DMS79 treated with DMSO at 0.1 percent for 48 hours (cell line): ENCODE measurements around the gene RAB3C.

Source experiments
- DNase-seq: peaks from one replicate; lab custom pipeline; 2025; lab: John Stamatoyannopoulos, UW

The RAB3C gene

GRCh38 chr5:58736214-58736613 is 153.3 kb downstream of the RAB3C start:
- no peak for DNase-seq

- no peak for DNase-seq
These were observed 154.8 kb downstream of the RAB3C start for GRCh38 chr5:58737671-58738070.

- no peak for DNase-seq
These were observed 155.5 kb downstream of the RAB3C start for GRCh38 chr5:58738336-58738735.

- no peak for DNase-seq
These were observed 156.2 kb downstream of the RAB3C start for GRCh38 chr5:58739051-58739450.

GRCh38 chr5:58740956-58741355 is 158.1 kb downstream of the RAB3C start:
- no peak for DNase-seq

- no peak for DNase-seq
These were observed 162.5 kb downstream of the RAB3C start for GRCh38 chr5:58745350-58745749.

GRCh38 chr5:58746321-58746720 is 163.4 kb downstream of the RAB3C start:
- no peak for DNase-seq

- DNase-seq, result no peak
These were observed 167.2 kb downstream of the RAB3C start for GRCh38 chr5:58750036-58750435.

GRCh38 chr5:58751222-58751837 is 168.5 kb downstream of the RAB3C start:
- DNase-seq, result no peak

- no peak for DNase-seq
These were observed 169.2 kb downstream of the RAB3C start for GRCh38 chr5:58752104-58752503.

- no peak for DNase-seq
These were observed 170.6 kb downstream of the RAB3C start for GRCh38 chr5:58753446-58753845.

- DNase-seq, result no peak
These were observed 171.4 kb downstream of the RAB3C start for GRCh38 chr5:58754250-58754649.

GRCh38 chr5:58755397-58755796 is 172.5 kb downstream of the RAB3C start:
- DNase-seq, result no peak

- no peak for DNase-seq
These were observed 176.9 kb downstream of the RAB3C start for GRCh38 chr5:58759745-58760144.

GRCh38 chr5:58760222-58760621 is 177.3 kb downstream of the RAB3C start:
- DNase-seq, result no peak

- no peak for DNase-seq
These were observed 178.5 kb downstream of the RAB3C start for GRCh38 chr5:58761407-58761806.

GRCh38 chr5:58763390-58763789 is 180.5 kb downstream of the RAB3C start:
- DNase-seq, result no peak

GRCh38 chr5:58764199-58764598 is 181.3 kb downstream of the RAB3C start:
- peak; percentile 15 for DNase-seq

GRCh38 chr5:58765058-58765457 is 182.2 kb downstream of the RAB3C start:
- no peak for DNase-seq

GRCh38 chr5:58767104-58767503 is 184.2 kb downstream of the RAB3C start:
- no peak for DNase-seq

GRCh38 chr5:58770136-58770535 is 187.3 kb downstream of the RAB3C start:
- no peak for DNase-seq

GRCh38 chr5:58771796-58772195 is 188.9 kb downstream of the RAB3C start:
- DNase-seq, result no peak

- DNase-seq, result peak; percentile 68
These were observed 191.0 kb downstream of the RAB3C start for GRCh38 chr5:58773744-58774441.

GRCh38 chr5:58774937-58775336 is 192.1 kb downstream of the RAB3C start:
- no peak for DNase-seq
